DMS53 (cell line): Measurements from ENCODE around the gene PCNX3.
"Not testable (repeated sequence)": the region's sequence is repeated elsewhere in the genome, so short reads cannot be mapped to it uniquely, and the experiment has no call there.

Experiments
- DNase-seq: peaks from one replicate; lab custom pipeline; 2025; lab: John Stamatoyannopoulos, UW

The PCNX3 gene

GRCh38 chr11:65654375-65655349 lies 39.1 kb downstream of the PCNX3 start:
- no peak for DNase-seq

DNA sequence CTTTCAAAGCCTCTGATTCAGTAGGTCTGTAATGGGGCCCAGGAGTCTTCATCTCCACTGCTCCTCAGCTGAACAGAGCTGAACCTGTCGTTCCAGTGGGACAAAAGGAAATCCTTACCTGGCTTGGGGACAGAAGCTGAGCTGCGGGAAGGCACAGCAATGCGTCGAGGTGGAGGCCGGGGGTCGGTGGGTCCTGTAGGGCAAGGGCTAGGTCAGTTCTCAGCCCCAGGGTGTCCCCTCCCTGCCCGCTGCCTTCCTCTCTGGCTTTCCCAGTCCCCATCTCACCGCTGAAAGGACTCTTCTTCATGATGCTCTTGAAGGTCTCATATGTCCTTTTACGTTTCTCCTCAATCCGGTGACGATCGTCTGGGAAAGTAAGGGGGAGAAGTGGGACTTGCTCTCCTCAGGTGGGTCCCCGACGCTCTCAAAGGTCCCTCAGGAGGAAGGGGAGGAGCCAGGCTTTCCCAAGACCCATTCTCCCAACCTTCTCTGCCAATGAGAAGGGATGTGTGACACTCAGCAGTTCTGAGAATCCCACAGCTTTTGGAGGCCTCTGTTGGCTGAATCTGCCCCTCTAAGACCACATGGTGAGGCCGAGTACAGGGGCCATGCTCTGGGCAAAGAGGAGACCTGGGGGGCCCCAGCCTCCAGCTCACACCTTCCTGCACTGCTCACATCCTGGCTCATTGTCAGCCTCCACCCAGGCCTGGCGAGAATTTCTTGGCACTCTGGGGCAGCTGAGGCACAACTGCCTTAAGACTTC lies 40.2 kb downstream of the PCNX3 start:
- no peak for DNase-seq

DNA sequence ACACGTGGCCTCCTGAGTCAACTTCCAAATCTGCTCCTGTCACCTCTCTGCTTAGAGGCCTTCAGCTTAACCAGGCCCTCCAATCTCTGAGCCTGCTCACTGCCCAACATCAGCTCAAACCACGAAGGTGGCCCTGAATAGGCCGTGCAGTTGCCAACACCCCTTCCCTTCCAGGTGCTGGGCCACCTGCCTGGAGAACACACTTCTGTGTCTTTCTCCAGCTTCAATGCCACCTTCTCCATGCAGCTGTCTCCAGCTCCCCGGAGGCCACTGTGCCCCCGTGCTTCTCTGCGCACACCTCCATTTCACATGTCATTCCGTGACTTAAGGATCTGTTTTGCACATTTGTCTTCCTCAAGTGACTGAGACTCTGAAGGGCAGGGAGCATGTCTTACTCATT lies 41.9 kb downstream of the PCNX3 start:
- DNase-seq: no peak

GRCh38 chr11:65658174-65659021 lies 42.8 kb downstream of the PCNX3 start:
- no peak for DNase-seq

DNA sequence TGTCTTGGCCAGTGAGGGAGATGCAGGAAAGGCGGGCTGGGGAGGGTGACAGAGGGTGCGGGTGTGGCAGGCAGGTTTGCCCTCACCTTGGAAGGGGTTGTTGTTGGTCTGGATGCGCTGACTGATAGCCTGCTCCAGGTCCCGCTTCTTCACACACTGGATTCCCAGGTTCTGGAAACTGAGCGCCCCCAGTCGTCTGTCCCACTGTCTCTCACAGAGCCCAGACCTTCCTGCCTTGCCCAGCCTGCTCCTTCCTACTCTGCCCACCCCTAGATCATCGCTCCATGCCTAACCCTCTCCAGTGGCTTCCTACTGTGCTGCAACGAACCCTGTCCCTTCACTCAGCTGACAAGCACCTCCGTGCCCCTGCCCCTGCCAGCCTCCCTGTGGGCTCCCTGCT lies 44.5 kb downstream of the PCNX3 start:
- no peak for DNase-seq

- not testable (repeated sequence) for DNase-seq
Measured at GRCh38 chr11:65660908-65661307, 45.3 kb downstream of the PCNX3 start.

DNA sequence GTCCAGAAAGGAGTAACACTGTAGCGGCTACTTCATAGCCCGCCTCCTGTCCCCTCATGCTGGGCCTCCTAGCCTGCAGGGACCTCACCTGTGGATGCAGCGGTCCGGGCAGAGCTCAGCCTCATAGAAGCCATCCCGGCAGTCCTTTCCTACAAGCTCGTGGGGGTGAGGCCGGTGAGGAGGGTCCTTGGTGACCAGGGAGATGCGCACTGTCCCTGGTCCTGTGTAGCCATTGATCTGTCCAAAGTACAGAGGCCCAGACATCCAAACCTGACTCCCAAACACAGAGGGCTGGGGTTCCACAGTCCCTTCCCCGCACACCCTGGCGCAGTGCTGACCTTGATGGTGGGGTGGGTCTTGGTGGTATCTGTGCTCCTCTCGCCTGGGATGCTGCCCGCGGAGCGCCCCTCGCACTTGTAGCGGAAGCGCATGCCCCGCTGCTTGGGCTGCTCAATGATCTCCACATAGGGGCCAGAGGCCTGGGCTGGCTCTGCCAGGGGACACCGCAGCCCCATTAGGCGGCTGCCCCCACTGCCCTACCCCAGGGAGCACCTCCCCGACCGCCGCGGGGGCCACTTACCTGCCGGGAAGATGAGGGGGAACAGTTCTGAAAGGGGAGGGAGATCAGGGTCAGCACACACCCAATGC lies 46.1 kb downstream of the PCNX3 start:
- no peak for DNase-seq

- DNase-seq: peak; percentile 53
Measured at GRCh38 chr11:65662247-65662798, 46.7 kb downstream of the PCNX3 start.

GRCh38 chr11:65662799-65663638 lies 47.4 kb downstream of the PCNX3 start, which contains the start of gene RELA:
Gene RELA (minus strand): TSS chr11:65662916. CDS start chr11:65662832, 84 bp downstream.
- peak; percentile 96 for DNase-seq

DNA sequence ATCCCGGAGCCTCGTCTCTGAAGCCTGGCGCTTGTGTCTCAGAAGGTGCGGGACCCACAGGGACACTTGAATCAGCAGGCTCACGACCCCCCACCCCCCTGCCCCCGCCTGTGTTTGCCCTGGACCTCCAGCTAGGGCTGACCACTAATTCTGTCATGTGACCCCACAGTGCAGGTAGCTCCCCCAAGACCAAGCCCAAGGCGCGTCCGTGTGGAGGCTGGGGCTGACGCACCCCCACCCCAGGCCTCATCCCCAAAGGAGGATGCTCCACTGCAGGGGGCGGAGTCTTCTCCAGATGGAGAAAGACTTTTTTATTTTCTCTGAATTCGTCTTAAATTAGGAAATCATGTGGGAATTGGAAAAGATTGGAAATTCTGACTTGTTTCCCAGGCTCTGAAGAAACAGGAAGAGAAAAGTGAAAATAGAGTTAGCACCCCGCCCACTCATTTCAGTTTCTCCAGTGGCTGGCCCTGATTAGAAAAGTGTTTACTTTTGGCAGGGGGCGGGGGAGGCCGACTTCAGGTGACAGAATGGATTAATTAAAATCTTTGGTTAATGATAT lies 48.1 kb downstream of the PCNX3 start:
- peak; percentile 56 for DNase-seq

- no peak for DNase-seq
Measured at GRCh38 chr11:65672180-65672860, 56.7 kb downstream of the PCNX3 start.

GRCh38 chr11:65672982-65673381 lies 57.4 kb downstream of the PCNX3 start:
- DNase-seq: no peak

DNA sequence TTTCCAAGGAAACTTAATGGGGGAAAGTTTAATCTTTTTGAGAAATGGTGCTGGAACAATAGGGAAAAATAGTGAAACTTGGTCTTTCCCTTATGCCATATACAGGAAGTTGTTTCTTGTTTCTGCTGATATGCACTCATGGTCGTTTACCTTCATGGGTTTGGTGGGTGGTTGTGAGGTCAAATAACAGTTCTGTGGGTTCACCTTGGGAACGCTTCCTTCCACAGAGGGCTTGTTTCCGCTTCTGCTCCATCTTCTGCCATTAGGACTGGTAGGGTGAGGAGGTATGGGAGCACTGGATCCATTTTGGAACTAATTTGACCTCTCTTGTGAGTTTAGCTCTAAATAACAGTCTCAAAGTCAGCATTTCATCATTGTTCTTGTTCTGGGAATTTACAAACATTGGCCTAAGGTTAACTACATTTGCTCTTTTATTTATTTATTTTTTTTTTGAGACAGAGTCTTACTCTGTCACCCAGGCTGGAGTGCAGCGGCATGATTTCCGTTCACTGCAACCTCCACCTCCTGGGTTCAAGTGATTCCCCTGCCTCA lies 64.7 kb downstream of the PCNX3 start:
- no peak for DNase-seq

- not testable (repeated sequence) for DNase-seq
Measured at GRCh38 chr11:65683480-65683879, 67.9 kb downstream of the PCNX3 start.

DNA sequence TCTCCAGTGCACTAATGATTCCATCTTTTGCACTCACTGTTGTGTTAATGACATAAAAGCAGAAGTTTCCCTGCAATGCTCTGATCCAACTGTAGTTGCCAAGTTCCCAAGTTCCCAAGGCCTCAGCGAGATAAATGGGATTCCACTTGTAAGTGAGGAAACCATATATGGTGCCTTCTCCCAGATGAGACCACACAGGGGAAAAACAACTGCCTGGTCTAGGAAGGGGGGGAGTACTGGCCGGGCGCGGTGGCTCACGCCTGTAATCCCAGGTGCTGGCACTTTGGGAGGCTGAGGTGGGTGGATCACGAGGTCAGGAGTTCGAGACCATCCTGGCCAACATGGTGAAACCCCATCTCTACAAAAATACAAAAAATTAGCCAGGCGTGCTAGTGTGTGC lies 70.4 kb downstream of the PCNX3 start:
- no peak for DNase-seq
